ENCODE data around the gene ADGRV1. TPM values are rescaled to one million over a fixed set of nuclear protein-coding genes. Genes with fewer than 3 reads are reported as not detected.

Gene ADGRV1
- total and polyA plus RNA-seq, 2 donors (not counting 3 experiments of a cell fraction or from before 2014, with no cell fraction given), result 0.11 to 0.55 TPM

- ChIA-PET POLR2A (no interaction called here), CTCF (no interaction called here)
- no peak overlapping the region for H3K4me2 ChIP-seq (ENCODE audit: insufficient read depth, low read length)
- no peak for DNase-seq (ENCODE audit: low read depth, low spot score)
- dilution Hi-C loops (cut with MboI; ENCODE audit: extremely low pct_ligation_motif_present, low sequenced_read_pairs) (no loop called here), intact Hi-C loops (cut with micrococcal nuclease) (no loop called here)
- FAIRE-seq, result no peak
- no peaks in the 10 kb centered on the region for H3K36me3 ChIP-seq (ENCODE audit: control insufficient read depth in 2 of 2, extremely low read depth in 1 of 2, insufficient read depth in 2 of 2, low read length in 2 of 2)
- no peaks in the 10 kb centered on the region for H4K20me1 ChIP-seq (replicated peaks; ENCODE audit: control insufficient read depth, extremely low read depth, insufficient read depth, low read length)
- no TSS peak for BruUV-seq (replicated peaks)
- no peak for TF ChIP-seq CTCF (IDR thresholded peaks at IDR 0.05; ENCODE audit: extremely low read depth in 1 of 2, insufficient read depth in 1 of 2, low read depth in 1 of 2, low read length in 2 of 2)
- no peak for TF ChIP-seq GATA2 (IDR thresholded peaks at IDR 0.05; ENCODE audit: insufficient read depth, insufficient read length, low read depth, low read length)
- TF ChIP-seq POLR2AphosphoS5 (IDR thresholded peaks at IDR 0.05; ENCODE audit: insufficient read depth, low read depth, low read length), result no peak
- no peak for TF ChIP-seq JUN (IDR thresholded peaks at IDR 0.05; ENCODE audit: borderline replicate concordance, insufficient read depth, insufficient read length, low read depth)
- no peak for TF ChIP-seq MAX (IDR thresholded peaks at IDR 0.05; ENCODE audit: insufficient read depth, insufficient read length)
- TF ChIP-seq EZH2 (IDR thresholded peaks at IDR 0.05; ENCODE audit: borderline replicate concordance, low read depth, low read length, severe bottlenecking), result no peak
- TF ChIP-seq MYC (IDR thresholded peaks at IDR 0.05; ENCODE audit: low read depth, low read length), result no peak
- H3K27me3 ChIP-seq (ENCODE audit: control insufficient read depth in 2 of 2, insufficient read depth in 2 of 2, low read length in 2 of 2), result no peaks in the 10 kb centered on the region
- no peaks in the 10 kb centered on the region for H3K9me1 ChIP-seq (replicated peaks; ENCODE audit: control insufficient read depth, extremely low read depth, insufficient read depth, low read length)
- no peaks in the 10 kb centered on the region for H3K9me3 ChIP-seq (replicated peaks; ENCODE audit: control insufficient read depth, insufficient read depth, low read length)
- no peaks in the 10 kb centered on the region for H3K79me2 ChIP-seq (ENCODE audit: control insufficient read depth, insufficient read depth, low read length)
- H3K4me3 ChIP-seq (replicated peaks in 1 of 3; ENCODE audit: insufficient read depth in 1 of 3, low read depth in 1 of 3, low read length in 3 of 3), result no peak overlapping the region
- no peak overlapping the region for H2AFZ ChIP-seq (ENCODE audit: low read depth, low read length)
- H3K9ac ChIP-seq (replicated peaks; ENCODE audit: extremely low read depth, insufficient read depth, low read length), result no peak overlapping the region
- no peak overlapping the region for H3K27ac ChIP-seq (ENCODE audit: insufficient read depth, low read depth, low read length)
- H3K4me1 ChIP-seq (ENCODE audit: control insufficient read depth, extremely low read depth, insufficient read depth, low read length), result peaks cover 7% of the 10 kb centered on the region
Observed at GRCh38 chr5:90915393-90915792, 356.8 kb downstream of the ADGRV1 start.
